Breast epithelium (tissue), 4 donors: ENCODE results near the gene EFCAB8. TPM values are rescaled to one million over a fixed set of nuclear protein-coding genes. Genes with fewer than 3 reads are reported as not detected.

Experiments used
- DNase-seq, 2 donors: peaks; one replicate each; pipeline ENCODE4 v3.0.0-alpha.2; 2019; ENCODE audit warnings: low spot score in 2 of 2
- H3K27ac ChIP-seq, 2 donors: fragments of 200-600 bp; sonication (generic) in 1 of 2; one replicate each; pipeline ENCODE4 v1.5.1; 2016 to 2019; ENCODE audit warnings: mild to moderate bottlenecking in 1 of 2
- H3K27me3 ChIP-seq, 2 donors: fragments of 200-600 bp; sonication (generic) in 1 of 2; one replicate each; pipeline versions ENCODE4 v1.5.1 to v1.6.0; 2017 to 2019; ENCODE audit warnings: control low read depth in 1 of 2, mild to moderate bottlenecking in 1 of 2
- H3K36me3 ChIP-seq: fragments of 200-600 bp; one replicate; pipeline ENCODE4 v1.5.1; 2019
- H3K4me1 ChIP-seq, 2 donors: fragments of 200-600 bp; sonication (generic); one replicate each; pipeline ENCODE4 v1.5.1; 2016 to 2019; ENCODE audit warnings: control low read depth in 1 of 2
- H3K4me3 ChIP-seq, 3 donors: fragments of 200-600 bp; sonication (generic); 1 replicate in 2 of 3; 2 replicates in 1 of 3; pipeline ENCODE4 v1.5.1; 2016 to 2019; ENCODE audit warnings: mild to moderate bottlenecking in 3 of 3, moderate library complexity in 2 of 3
- H3K9me3 ChIP-seq, 2 donors: fragments of 200-600 bp; sonication (generic) in 1 of 2; one replicate each; pipeline ENCODE4 v1.5.1; 2016 to 2019; ENCODE audit warnings: control low read depth in 1 of 2
- POLR2A ChIP-seq: fragments of 450-650 bp; IDR thresholded peaks from one replicate; pipeline ENCODE4 v1.6.1; 2016; ENCODE audit warnings: antibody characterized with exemption, mild to moderate bottlenecking, moderate library complexity
- POLR2AphosphoS5 ChIP-seq, 3 donors: sonication (generic); formaldehyde crosslinking; IDR thresholded peaks; one replicate each; pipeline ENCODE4 v1.6.1; 2017; ENCODE audit warnings: antibody characterized with exemption in 3 of 3
- intact Hi-C: fragments of 100-400 bp; cut with DNase I; formaldehyde crosslinking; loops from one replicate; pipeline ENCODE4 v1.15.1; 2023; ENCODE audit warnings: low total_unique reads
- total RNA-seq, 3 donors: library from RNA; depleted of rRNA; stranded (reverse); fragments of >200 nt; gene quantifications; one replicate each; pipeline ENCODE4 v1.1.0, GENCODE V29; 2016
- TF ChIP-seq, protein P1 (sequence below), 3 donors: fragments of 450-650 bp; IDR thresholded peaks; one replicate each; pipeline ENCODE4 v1.5.1; 2016 to 2017; ENCODE audit warnings: antibody characterized with exemption in 3 of 3, mild to moderate bottlenecking in 3 of 3, moderate library complexity in 3 of 3

EFCAB8 gene
- total RNA-seq, 3 donors from 2014 or later: 0.32 TPM; not detected in 2

DNA sequence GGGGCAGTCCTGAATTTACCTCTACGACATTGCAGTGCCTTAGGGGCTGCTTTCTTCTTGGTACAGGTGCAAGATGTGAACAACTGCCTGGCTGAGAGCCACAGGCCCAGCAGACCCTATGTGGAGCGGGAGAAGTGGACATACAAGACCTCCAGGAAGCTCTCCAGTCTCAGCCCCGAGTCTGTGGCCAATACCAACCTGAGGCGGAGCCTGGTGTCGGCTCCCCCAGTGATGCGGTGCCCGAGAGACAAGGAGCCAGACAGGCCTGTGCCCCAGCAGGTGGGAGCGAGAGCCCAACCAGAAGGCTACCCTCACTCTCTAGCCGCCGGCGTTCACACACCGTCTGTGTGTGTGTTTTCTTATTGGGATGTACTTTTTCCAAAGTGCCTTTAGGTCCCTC lies 59.6 kb downstream of the EFCAB8 start:
- H3K36me3 ChIP-seq: no peaks in the 10 kb centered on the region
- H3K9me3 ChIP-seq: peaks cover 12 to 30% of the 10 kb centered on the region in 2 donors
- no peak for DNase-seq
- H3K27me3 ChIP-seq: no peaks in the 10 kb centered on the region
- no peak overlapping the region for H3K27ac ChIP-seq
- intact Hi-C loops: loop anchor here (10.0 kb wide), 1 partner anchor 157 kb away; the partner anchor contains the start of gene BPIFB4
- no peaks in the 10 kb centered on the region for H3K4me1 ChIP-seq
- H3K4me3 ChIP-seq: no peak overlapping the region
- TF ChIP-seq, protein P1, sequence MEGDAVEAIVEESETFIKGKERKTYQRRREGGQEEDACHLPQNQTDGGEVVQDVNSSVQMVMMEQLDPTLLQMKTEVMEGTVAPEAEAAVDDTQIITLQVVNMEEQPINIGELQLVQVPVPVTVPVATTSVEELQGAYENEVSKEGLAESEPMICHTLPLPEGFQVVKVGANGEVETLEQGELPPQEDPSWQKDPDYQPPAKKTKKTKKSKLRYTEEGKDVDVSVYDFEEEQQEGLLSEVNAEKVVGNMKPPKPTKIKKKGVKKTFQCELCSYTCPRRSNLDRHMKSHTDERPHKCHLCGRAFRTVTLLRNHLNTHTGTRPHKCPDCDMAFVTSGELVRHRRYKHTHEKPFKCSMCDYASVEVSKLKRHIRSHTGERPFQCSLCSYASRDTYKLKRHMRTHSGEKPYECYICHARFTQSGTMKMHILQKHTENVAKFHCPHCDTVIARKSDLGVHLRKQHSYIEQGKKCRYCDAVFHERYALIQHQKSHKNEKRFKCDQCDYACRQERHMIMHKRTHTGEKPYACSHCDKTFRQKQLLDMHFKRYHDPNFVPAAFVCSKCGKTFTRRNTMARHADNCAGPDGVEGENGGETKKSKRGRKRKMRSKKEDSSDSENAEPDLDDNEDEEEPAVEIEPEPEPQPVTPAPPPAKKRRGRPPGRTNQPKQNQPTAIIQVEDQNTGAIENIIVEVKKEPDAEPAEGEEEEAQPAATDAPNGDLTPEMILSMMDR (IDR thresholded peaks at IDR 0.05): no peak
- TF ChIP-seq POLR2A: no peak
- no peak for TF ChIP-seq POLR2AphosphoS5 (IDR thresholded peaks at IDR 0.05)

DNA sequence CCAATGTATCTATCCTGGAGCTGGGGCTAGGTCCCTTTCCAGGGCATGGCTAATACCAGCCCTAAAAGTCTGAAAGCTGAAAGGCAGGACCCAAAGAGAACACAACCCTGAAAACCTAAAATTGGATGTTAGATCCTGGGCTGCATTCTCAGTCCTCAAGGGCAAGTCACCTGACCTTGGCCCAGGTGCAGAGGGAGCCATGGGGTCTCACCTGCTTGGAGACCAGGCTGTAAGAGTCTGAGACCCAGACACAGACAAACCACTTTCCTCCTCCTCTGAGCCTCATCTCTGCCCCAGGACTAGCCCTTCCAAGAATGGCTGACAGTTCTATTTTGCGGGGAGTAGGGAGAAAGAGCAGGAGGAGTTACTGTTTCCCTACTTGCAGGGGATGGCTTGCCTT lies 60.0 kb downstream of the EFCAB8 start:
- no peak for DNase-seq
- H3K36me3 ChIP-seq: no peaks in the 10 kb centered on the region
- peaks cover 12 to 25% of the 10 kb centered on the region in 2 donors for H3K9me3 ChIP-seq
- intact Hi-C loops: loop anchor here (10.0 kb wide), 1 partner anchor 156 kb away; the partner anchor contains the start of gene BPIFB4
- H3K4me3 ChIP-seq: no peak overlapping the region
- TF ChIP-seq, protein P1 (IDR thresholded peaks at IDR 0.05): no peak
- TF ChIP-seq POLR2A (no peak), POLR2AphosphoS5 (IDR thresholded peaks at IDR 0.05) (no peak)
- no peaks in the 10 kb centered on the region for H3K27me3 ChIP-seq
- H3K27ac ChIP-seq: no peak overlapping the region
- H3K4me1 ChIP-seq: no peaks in the 10 kb centered on the region

DNA sequence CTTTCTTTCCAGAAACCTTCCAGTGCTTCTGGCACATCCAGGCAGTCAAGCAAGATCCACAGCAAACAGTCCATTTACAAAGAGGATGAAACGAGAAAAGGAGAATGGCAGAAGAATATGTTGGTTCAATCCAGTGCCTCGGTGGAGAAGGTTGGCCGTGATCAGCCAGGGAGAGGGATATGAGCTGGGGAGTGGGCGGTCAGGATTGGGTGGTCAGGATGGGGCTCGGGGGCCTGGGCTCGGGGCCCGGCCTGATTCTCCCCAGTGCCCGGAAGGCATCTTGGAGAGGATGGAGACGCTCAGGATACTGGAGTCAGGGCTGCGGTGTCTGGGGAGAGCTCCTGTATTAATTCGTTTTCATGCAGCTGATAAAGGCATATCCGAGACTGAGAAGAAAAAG lies 61.3 kb downstream of the EFCAB8 start:
- H3K4me3 ChIP-seq: no peak overlapping the region
- H3K27me3 ChIP-seq: no peaks in the 10 kb centered on the region
- peaks cover 12 to 19% of the 10 kb centered on the region in 2 donors for H3K9me3 ChIP-seq
- H3K4me1 ChIP-seq: no peaks in the 10 kb centered on the region
- no peak overlapping the region for H3K27ac ChIP-seq
- DNase-seq: no peak
- intact Hi-C loops: no loop called here
- no peaks in the 10 kb centered on the region for H3K36me3 ChIP-seq
- TF ChIP-seq, protein P1 (IDR thresholded peaks at IDR 0.05): no peak
- no peak for TF ChIP-seq POLR2A
- no peak for TF ChIP-seq POLR2AphosphoS5 (IDR thresholded peaks at IDR 0.05)

DNA sequence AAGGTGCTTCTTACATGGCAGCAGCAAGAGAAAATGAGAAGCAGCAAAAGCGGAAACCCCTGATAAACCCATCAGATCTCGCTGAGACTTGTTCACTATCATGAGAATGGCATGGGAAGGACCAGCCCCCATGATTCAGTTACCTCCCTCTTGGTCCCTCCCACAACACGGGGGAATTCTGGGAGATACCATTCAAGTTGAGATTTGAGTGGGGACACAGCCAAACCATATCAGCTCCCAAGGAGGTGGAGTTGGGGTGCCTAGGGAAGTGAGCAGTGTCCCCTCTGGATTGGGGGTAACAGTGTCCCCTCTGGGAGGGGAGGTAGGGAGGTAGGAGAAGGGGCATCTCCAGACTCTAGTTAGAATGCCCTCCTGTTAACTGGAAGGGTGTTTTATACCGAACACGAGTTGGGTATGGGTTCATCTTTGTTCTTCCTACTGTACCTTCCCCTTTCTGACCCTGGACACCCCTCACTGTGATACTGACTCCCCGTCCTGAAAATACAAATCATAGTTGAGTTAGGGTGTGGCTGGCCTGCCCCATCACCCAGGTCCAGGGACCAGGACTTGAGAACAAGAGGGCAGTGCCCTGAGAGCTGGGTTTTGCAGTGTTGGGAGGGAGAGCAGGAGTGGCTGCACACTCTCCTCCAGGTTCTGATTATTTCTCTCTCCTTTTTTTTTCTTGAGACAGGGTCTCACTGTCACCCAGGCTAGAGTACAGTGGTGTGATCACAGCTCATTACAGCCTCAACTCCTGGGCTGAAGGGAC lies 62.0 kb downstream of the EFCAB8 start:
- H3K4me1 ChIP-seq: no peaks in the 10 kb centered on the region
- H3K27me3 ChIP-seq: no peaks in the 10 kb centered on the region
- no peaks in the 10 kb centered on the region for H3K36me3 ChIP-seq
- no peak overlapping the region for H3K27ac ChIP-seq
- TF ChIP-seq, protein P1 (IDR thresholded peaks at IDR 0.05): no peak
- TF ChIP-seq POLR2A (no peak), POLR2AphosphoS5 (IDR thresholded peaks at IDR 0.05) (no peak)
- peaks cover 8 to 13% of the 10 kb centered on the region in 2 donors for H3K9me3 ChIP-seq
- intact Hi-C loops: no loop called here
- no peak for DNase-seq
- no peak overlapping the region for H3K4me3 ChIP-seq

DNA sequence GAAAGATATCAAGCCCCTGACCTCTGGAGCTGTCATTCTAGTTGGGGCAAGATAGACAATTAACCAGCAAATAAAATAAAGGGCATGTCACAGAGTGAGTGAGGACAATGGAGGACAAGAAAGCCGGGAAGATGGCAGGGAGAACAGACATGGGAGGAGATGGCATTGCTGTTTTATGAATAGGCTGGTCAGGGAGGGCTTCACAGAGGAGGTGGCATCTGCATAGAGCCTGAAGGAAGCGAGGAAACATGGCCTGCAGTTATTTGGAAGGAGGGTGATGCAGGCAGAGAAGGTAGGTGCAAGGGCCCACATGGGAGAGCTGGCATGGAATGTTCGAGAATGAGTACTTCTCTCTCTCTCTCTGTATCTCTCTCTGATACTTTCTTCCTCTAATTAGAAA lies 63.7 kb downstream of the EFCAB8 start:
- Histone ChIP-seq H3K4me1 (no peaks in the 10 kb centered on the region), H3K27me3 (no peaks in the 10 kb centered on the region), H3K27ac (no peak overlapping the region), H3K36me3 (no peaks in the 10 kb centered on the region), H3K9me3 (no peaks in the 10 kb centered on the region), H3K4me3 (no peak overlapping the region)
- DNase-seq: no peak
- intact Hi-C loops: no loop called here
- TF ChIP-seq POLR2AphosphoS5 (IDR thresholded peaks at IDR 0.05): no peak
- TF ChIP-seq, protein P1 (IDR thresholded peaks at IDR 0.05): no peak
- no peak for TF ChIP-seq POLR2A
